Fibroblast of upper back skin (primary cell): ENCODE measurements around the gene RTN1.

Experiments used
- DNase-seq: peaks from one replicate; pipeline ENCODE4 v3.0.0-alpha.2; 2013

RTN1 gene

GRCh38 chr14:59849411-59850130 lies 21.0 kb downstream of the RTN1 start:
- DNase-seq = no peak

- no peak for DNase-seq
Measured at GRCh38 chr14:59848671-59849070, 21.9 kb downstream of the RTN1 start.

- DNase-seq = no peak
Measured at GRCh38 chr14:59847711-59848110, 22.9 kb downstream of the RTN1 start.

GRCh38 chr14:59846595-59846994 lies 24.0 kb downstream of the RTN1 start:
- DNase-seq = no peak

- DNase-seq = no peak
Measured at GRCh38 chr14:59845245-59845644, 25.3 kb downstream of the RTN1 start.

- DNase-seq = no peak
Measured at GRCh38 chr14:59844186-59844812, 26.3 kb downstream of the RTN1 start.

GRCh38 chr14:59836116-59836515 lies 34.5 kb downstream of the RTN1 start:
- no peak for DNase-seq

GRCh38 chr14:59832653-59833294 lies 37.8 kb downstream of the RTN1 start:
- no peak for DNase-seq

- DNase-seq = no peak
Measured at GRCh38 chr14:59831121-59831730, 39.4 kb downstream of the RTN1 start.

GRCh38 chr14:59830338-59830734 lies 40.2 kb downstream of the RTN1 start:
- DNase-seq = no peak

- peak; percentile 20 for DNase-seq
Measured at GRCh38 chr14:59829469-59830337, 40.9 kb downstream of the RTN1 start.

- no peak for DNase-seq
Measured at GRCh38 chr14:59828276-59828675, 42.3 kb downstream of the RTN1 start.

- no peak for DNase-seq
Measured at GRCh38 chr14:59827401-59827800, 43.2 kb downstream of the RTN1 start.

- no peak for DNase-seq
Measured at GRCh38 chr14:59826150-59826549, 44.4 kb downstream of the RTN1 start.

GRCh38 chr14:59823179-59823578 lies 47.4 kb downstream of the RTN1 start:
- DNase-seq = no peak

- DNase-seq = no peak
Measured at GRCh38 chr14:59819446-59820088, 51.0 kb downstream of the RTN1 start.

- DNase-seq = no peak
Measured at GRCh38 chr14:59816941-59817340, 53.6 kb downstream of the RTN1 start.

- DNase-seq = no peak
Measured at GRCh38 chr14:59814988-59815387, 55.6 kb downstream of the RTN1 start.

GRCh38 chr14:59811815-59812214 lies 58.8 kb downstream of the RTN1 start:
- no peak for DNase-seq

- no peak for DNase-seq
Measured at GRCh38 chr14:59811073-59811472, 59.5 kb downstream of the RTN1 start.

- no peak for DNase-seq
Measured at GRCh38 chr14:59803052-59803540, 67.5 kb downstream of the RTN1 start.

- DNase-seq = no peak
Measured at GRCh38 chr14:59788176-59788575, 82.4 kb downstream of the RTN1 start.
